ENCODE results near the gene GFRA4.

- no peak for TF ChIP-seq CTCF (conservative IDR thresholded peaks at IDR 0.05)
- TF ChIP-seq EZH2 (IDR thresholded peaks at IDR 0.05; ENCODE audit: low read depth) = no peak
Measured at GRCh38 chr20:3711484-3711941, 48.3 kb upstream of the GFRA4 start.

Measured in PC-9 (cell line).